GM23338 (cell line): Measurements from ENCODE around the gene ADGRG1. TPM values are rescaled to one million over a fixed set of nuclear protein-coding genes. Genes with fewer than 3 reads are reported as not detected.

Experiments
- ATAC-seq: fragments of 200-7000 bp; cut with Tn5 transposase; 3 replicates; pipeline ENCODE4 v1.9.1; 2020
- DNase-seq: peaks from one replicate; pipeline ENCODE4 v3.0.0-alpha.2; 2015; ENCODE audit warnings: low spot score
- H2AFZ ChIP-seq: fragments of 200-600 bp; sonication (generic); 2 replicates; pipeline ENCODE4 v1.8.0; 2016; ENCODE audit warnings: antibody characterized with exemption, mild to moderate bottlenecking, moderate library complexity
- H3F3A ChIP-seq: fragments of 200-600 bp; sonication (generic); replicated peaks from 2 replicates; pipeline ENCODE4 v1.8.0; 2017; ENCODE audit warnings: antibody characterized with exemption, mixed run types, low read depth
- H3K27ac ChIP-seq: fragments of 200-600 bp; sonication (generic); 2 replicates; pipeline ENCODE4 v1.6.1; 2016; ENCODE audit warnings: low read depth
- H3K27me3 ChIP-seq: fragments of 200-600 bp; sonication (generic); 2 replicates; pipeline ENCODE4 v1.8.0; 2016; ENCODE audit warnings: mild to moderate bottlenecking, mixed run types, moderate library complexity; ENCODE audit not compliant: insufficient read depth
- H3K36me3 ChIP-seq: fragments of 200-600 bp; sonication (generic); 2 replicates; pipeline ENCODE4 v1.8.0; 2016; ENCODE audit warnings: mild to moderate bottlenecking; ENCODE audit not compliant: insufficient read depth
- H3K4me1 ChIP-seq: fragments of 200-600 bp; sonication (generic); 2 replicates; pipeline ENCODE4 v1.8.0; 2016; ENCODE audit warnings: mild to moderate bottlenecking, moderate library complexity; ENCODE audit not compliant: insufficient read depth
- H3K4me2 ChIP-seq: fragments of 200-600 bp; sonication (generic); 2 replicates; pipeline ENCODE4 v1.7.1; 2017; ENCODE audit warnings: mixed run types
- H3K4me3 ChIP-seq: fragments of 200-600 bp; sonication (generic); 2 replicates; pipeline ENCODE4 v1.6.1; 2016; ENCODE audit warnings: mixed run types
- H3K79me2 ChIP-seq: fragments of 200-600 bp; sonication (generic); replicated peaks from 2 replicates; pipeline ENCODE4 v1.8.0; 2017; ENCODE audit warnings: mild to moderate bottlenecking; ENCODE audit not compliant: insufficient read depth
- H3K9me2 ChIP-seq: fragments of 200-600 bp; sonication (generic); 2 replicates; pipeline ENCODE4 v1.8.0; 2017; ENCODE audit not compliant: insufficient read depth
- H4K20me1 ChIP-seq: fragments of 200-600 bp; sonication (generic); replicated peaks from 2 replicates; pipeline ENCODE4 v1.8.0; 2017; ENCODE audit warnings: mild to moderate bottlenecking; ENCODE audit not compliant: insufficient read depth
- H3K27ac Mint-ChIP-seq: 2 replicates; pipeline ENCODE4 v1.8.0; 2020; ENCODE audit warnings: inconsistent platforms, mild to moderate bottlenecking, moderate library complexity, mixed read lengths
- H3K27me3 Mint-ChIP-seq: 3 replicates; pipeline ENCODE4 v1.8.0; 2022; ENCODE audit warnings: low read depth, mild to moderate bottlenecking, moderate library complexity, mixed read lengths, inconsistent platforms; ENCODE audit not compliant: insufficient read depth, poor library complexity
- H3K36me3 Mint-ChIP-seq: 3 replicates; pipeline ENCODE4 v1.8.0; 2021; ENCODE audit warnings: low read depth, mild to moderate bottlenecking, inconsistent platforms, moderate library complexity, mixed read lengths
- H3K4me1 Mint-ChIP-seq: 3 replicates; pipeline ENCODE4 v1.8.0; 2020; ENCODE audit warnings: mild to moderate bottlenecking, inconsistent platforms, mixed read lengths
- H3K4me3 Mint-ChIP-seq: 3 replicates; pipeline ENCODE4 v1.8.0; 2021; ENCODE audit warnings: moderate library complexity, mild to moderate bottlenecking, inconsistent platforms, mixed read lengths
- H3K9me3 Mint-ChIP-seq: 3 replicates; pipeline ENCODE4 v1.8.0; 2020; ENCODE audit warnings: moderate library complexity, mild to moderate bottlenecking, inconsistent platforms, mixed read lengths
- CREB1 ChIP-seq: fragments of 250-450 bp; sonication (Bioruptor Pico); IDR thresholded peaks from 2 replicates; pipeline ENCODE4 v1.5.0; 2020; ENCODE audit warnings: low read depth, mild to moderate bottlenecking, moderate library complexity
- EZH2 ChIP-seq: fragments of 200-600 bp; sonication (generic); IDR thresholded peaks from one replicate; pipeline ENCODE4 v1.8.0; 2017; ENCODE audit warnings: antibody characterized with exemption, mild to moderate bottlenecking, low read depth; ENCODE audit not compliant: unreplicated experiment
- EZH2phosphoT487 ChIP-seq: fragments of 200-600 bp; sonication (generic); IDR thresholded peaks from one replicate; pipeline ENCODE4 v1.8.1; 2018; ENCODE audit warnings: antibody characterized with exemption; ENCODE audit not compliant: unreplicated experiment
- JUNB ChIP-seq: IDR thresholded peaks from one replicate; pipeline ENCODE4 v1.6.1; 2016; ENCODE audit warnings: antibody characterized with exemption; ENCODE audit not compliant: unreplicated experiment
- NANOG ChIP-seq: IDR thresholded peaks from 2 replicates; pipeline ENCODE4 v1.6.1; 2016; ENCODE audit warnings: antibody characterized with exemption, borderline replicate concordance
- POLR2AphosphoS5 ChIP-seq: IDR thresholded peaks from 2 replicates; pipeline ENCODE4 v1.6.1; 2016; ENCODE audit warnings: antibody characterized with exemption, low read depth
- STAT1 ChIP-seq: IDR thresholded peaks from one replicate; pipeline ENCODE4 v1.6.1; 2016; ENCODE audit warnings: antibody characterized with exemption; ENCODE audit not compliant: unreplicated experiment
- ZNF114 ChIP-seq: fragments of 250-450 bp; sonication (Bioruptor Pico); IDR thresholded peaks from 2 replicates; pipeline ENCODE4 v1.5.0; 2020; ENCODE audit warnings: mild to moderate bottlenecking, moderate library complexity
- polyA plus RNA-seq: library from polyadenylated mRNA; unstranded; fragments of >200 nt; fragmentation: Nextera tagmentation; extraction: Ambion mirVana; gene quantifications from 2 replicates; pipeline ENCODE4 v1.2.1, GENCODE V29; 2016
- total RNA-seq: library from RNA; depleted of rRNA; stranded (reverse); fragments of >200 nt; shearing (Covaris generic); gene quantifications from 2 replicates; pipeline ENCODE4 v1.2.3, GENCODE V29; 2014
- TF ChIP-seq, protein P1 (sequence below): IDR thresholded peaks from one replicate; pipeline ENCODE4 v1.6.1; 2018; ENCODE audit warnings: antibody characterized with exemption; ENCODE audit not compliant: unreplicated experiment
- TF ChIP-seq, protein P2 (sequence below): fragments of 250-450 bp; sonication (Bioruptor Pico); IDR thresholded peaks from 2 replicates; pipeline ENCODE4 v1.5.0; 2020; ENCODE audit warnings: mild to moderate bottlenecking, moderate library complexity
- TF ChIP-seq, protein P3 (sequence below), 2 experiments: fragments of 200-600 bp in 1 of 2; sonication (generic) in 1 of 2; conservative IDR thresholded peaks; 2 replicates each; pipeline versions ENCODE4 v1.5.1 to v1.6.1; 2016 to 2017; ENCODE audit warnings: antibody characterized with exemption in 2 of 2, low read depth in 2 of 2, mild to moderate bottlenecking in 2 of 2, moderate library complexity in 1 of 2
- TF ChIP-seq, protein P4 (sequence below): IDR thresholded peaks from 2 replicates; pipeline ENCODE4 v1.6.1; 2016; ENCODE audit warnings: antibody characterized with exemption

The ADGRG1 gene
- total and polyA plus RNA-seq, 2 experiments from 2014 or later, result 0.14 to 0.47 TPM

DNA sequence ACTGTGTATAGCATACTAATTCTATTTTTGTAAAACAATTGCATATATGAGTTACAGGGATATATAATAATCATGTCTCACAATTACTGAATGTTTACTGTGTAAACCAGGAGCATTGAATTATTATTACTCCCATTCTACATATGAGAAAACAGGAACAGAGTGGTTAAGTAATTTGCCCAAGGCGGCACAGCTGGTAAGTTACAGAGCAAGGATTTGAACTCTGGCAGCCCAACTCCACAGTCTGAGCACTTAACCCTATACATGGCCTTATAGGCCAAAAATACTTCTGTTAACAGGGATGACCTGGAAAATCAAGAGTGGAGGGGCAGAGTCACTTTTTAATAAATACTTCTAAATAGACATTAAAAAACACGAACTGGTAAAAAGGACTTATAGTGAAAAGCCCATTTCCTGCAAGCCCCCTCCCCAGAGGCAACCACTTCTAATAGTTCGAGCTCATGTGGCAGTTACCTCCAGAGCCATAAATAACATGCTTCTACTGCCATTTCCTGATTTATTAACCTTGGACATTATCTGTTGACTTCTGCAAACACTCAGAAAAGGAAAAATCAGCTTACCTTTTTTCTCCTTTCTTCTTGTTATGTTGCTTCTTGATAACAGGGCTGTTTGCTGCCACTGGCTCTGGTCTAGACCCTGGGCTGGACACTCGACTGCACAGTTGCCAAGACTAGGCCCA, 22.1 kb upstream of the ADGRG1 start (continued):
- TF ChIP-seq, protein P1, sequence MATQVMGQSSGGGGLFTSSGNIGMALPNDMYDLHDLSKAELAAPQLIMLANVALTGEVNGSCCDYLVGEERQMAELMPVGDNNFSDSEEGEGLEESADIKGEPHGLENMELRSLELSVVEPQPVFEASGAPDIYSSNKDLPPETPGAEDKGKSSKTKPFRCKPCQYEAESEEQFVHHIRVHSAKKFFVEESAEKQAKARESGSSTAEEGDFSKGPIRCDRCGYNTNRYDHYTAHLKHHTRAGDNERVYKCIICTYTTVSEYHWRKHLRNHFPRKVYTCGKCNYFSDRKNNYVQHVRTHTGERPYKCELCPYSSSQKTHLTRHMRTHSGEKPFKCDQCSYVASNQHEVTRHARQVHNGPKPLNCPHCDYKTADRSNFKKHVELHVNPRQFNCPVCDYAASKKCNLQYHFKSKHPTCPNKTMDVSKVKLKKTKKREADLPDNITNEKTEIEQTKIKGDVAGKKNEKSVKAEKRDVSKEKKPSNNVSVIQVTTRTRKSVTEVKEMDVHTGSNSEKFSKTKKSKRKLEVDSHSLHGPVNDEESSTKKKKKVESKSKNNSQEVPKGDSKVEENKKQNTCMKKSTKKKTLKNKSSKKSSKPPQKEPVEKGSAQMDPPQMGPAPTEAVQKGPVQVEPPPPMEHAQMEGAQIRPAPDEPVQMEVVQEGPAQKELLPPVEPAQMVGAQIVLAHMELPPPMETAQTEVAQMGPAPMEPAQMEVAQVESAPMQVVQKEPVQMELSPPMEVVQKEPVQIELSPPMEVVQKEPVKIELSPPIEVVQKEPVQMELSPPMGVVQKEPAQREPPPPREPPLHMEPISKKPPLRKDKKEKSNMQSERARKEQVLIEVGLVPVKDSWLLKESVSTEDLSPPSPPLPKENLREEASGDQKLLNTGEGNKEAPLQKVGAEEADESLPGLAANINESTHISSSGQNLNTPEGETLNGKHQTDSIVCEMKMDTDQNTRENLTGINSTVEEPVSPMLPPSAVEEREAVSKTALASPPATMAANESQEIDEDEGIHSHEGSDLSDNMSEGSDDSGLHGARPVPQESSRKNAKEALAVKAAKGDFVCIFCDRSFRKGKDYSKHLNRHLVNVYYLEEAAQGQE, result no peak

DNA sequence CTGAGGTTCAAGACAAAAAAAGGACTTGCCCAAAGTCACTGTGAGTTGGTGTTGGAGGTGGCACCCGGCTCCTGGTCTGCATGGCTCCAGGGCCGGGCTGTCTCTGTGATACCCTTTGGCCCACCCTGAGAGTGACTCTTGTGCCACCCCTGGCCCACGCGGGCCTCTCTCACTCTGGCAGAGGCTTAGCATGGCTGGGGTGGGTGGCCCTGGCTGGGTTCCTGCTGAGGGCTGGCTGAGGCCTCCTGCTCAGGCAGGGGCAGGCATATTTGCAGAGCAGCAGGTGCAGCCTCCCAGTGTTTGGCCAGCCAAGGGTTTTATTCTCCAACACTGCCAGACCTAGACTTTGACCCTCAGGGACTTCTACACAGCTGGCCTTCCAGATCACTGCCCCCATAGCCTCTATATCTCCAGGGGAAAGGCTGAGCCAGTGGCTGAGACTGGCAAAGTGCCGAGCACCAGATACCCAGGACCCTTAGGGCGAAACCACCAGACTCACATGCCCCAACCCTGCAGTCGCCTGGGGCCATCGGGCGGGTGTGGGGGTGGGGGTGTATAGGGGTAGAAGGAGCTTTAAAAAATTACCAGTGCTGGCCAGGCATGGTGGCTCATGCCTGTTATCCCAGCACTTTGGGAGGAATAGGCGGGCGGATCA, 21.5 kb upstream of the ADGRG1 start:
- ATAC-seq, result no peak
- no peaks in the 10 kb centered on the region for H3K36me3 Mint-ChIP-seq

More for the DNA sequence above, 21.5 kb upstream of the ADGRG1 start:
- Mint-ChIP-seq H3K4me3 (no peak overlapping the region), H3K27ac (no peak overlapping the region), H3K9me3 (no peaks in the 10 kb centered on the region), H3K27me3 (peaks cover 5% of the 10 kb centered on the region), H3K4me1 (peaks cover 9% of the 10 kb centered on the region; the same call in 1 of the 3 replicates)
- H3K27me3 ChIP-seq, result no peaks in the 10 kb centered on the region
- H2AFZ ChIP-seq, result no peak overlapping the region
- no peak overlapping the region for H3K4me3 ChIP-seq
- H3K4me1 ChIP-seq, result no peaks in the 10 kb centered on the region
- no peaks in the 10 kb centered on the region for H3K36me3 ChIP-seq
- no peak overlapping the region for H3K27ac ChIP-seq
- no peaks in the 10 kb centered on the region for H3F3A ChIP-seq
- H3K79me2 ChIP-seq, result no peaks in the 10 kb centered on the region
- H4K20me1 ChIP-seq, result no peaks in the 10 kb centered on the region
- TF ChIP-seq EZH2phosphoT487, result no peak
- no peak for TF ChIP-seq ZNF114 (CRISPR knock-in tag)
- TF ChIP-seq CREB1 (CRISPR knock-in tag), result no peak
- TF ChIP-seq EZH2, result no peak
- no peak for TF ChIP-seq NANOG
- TF ChIP-seq STAT1, result no peak
- TF ChIP-seq, protein P2, sequence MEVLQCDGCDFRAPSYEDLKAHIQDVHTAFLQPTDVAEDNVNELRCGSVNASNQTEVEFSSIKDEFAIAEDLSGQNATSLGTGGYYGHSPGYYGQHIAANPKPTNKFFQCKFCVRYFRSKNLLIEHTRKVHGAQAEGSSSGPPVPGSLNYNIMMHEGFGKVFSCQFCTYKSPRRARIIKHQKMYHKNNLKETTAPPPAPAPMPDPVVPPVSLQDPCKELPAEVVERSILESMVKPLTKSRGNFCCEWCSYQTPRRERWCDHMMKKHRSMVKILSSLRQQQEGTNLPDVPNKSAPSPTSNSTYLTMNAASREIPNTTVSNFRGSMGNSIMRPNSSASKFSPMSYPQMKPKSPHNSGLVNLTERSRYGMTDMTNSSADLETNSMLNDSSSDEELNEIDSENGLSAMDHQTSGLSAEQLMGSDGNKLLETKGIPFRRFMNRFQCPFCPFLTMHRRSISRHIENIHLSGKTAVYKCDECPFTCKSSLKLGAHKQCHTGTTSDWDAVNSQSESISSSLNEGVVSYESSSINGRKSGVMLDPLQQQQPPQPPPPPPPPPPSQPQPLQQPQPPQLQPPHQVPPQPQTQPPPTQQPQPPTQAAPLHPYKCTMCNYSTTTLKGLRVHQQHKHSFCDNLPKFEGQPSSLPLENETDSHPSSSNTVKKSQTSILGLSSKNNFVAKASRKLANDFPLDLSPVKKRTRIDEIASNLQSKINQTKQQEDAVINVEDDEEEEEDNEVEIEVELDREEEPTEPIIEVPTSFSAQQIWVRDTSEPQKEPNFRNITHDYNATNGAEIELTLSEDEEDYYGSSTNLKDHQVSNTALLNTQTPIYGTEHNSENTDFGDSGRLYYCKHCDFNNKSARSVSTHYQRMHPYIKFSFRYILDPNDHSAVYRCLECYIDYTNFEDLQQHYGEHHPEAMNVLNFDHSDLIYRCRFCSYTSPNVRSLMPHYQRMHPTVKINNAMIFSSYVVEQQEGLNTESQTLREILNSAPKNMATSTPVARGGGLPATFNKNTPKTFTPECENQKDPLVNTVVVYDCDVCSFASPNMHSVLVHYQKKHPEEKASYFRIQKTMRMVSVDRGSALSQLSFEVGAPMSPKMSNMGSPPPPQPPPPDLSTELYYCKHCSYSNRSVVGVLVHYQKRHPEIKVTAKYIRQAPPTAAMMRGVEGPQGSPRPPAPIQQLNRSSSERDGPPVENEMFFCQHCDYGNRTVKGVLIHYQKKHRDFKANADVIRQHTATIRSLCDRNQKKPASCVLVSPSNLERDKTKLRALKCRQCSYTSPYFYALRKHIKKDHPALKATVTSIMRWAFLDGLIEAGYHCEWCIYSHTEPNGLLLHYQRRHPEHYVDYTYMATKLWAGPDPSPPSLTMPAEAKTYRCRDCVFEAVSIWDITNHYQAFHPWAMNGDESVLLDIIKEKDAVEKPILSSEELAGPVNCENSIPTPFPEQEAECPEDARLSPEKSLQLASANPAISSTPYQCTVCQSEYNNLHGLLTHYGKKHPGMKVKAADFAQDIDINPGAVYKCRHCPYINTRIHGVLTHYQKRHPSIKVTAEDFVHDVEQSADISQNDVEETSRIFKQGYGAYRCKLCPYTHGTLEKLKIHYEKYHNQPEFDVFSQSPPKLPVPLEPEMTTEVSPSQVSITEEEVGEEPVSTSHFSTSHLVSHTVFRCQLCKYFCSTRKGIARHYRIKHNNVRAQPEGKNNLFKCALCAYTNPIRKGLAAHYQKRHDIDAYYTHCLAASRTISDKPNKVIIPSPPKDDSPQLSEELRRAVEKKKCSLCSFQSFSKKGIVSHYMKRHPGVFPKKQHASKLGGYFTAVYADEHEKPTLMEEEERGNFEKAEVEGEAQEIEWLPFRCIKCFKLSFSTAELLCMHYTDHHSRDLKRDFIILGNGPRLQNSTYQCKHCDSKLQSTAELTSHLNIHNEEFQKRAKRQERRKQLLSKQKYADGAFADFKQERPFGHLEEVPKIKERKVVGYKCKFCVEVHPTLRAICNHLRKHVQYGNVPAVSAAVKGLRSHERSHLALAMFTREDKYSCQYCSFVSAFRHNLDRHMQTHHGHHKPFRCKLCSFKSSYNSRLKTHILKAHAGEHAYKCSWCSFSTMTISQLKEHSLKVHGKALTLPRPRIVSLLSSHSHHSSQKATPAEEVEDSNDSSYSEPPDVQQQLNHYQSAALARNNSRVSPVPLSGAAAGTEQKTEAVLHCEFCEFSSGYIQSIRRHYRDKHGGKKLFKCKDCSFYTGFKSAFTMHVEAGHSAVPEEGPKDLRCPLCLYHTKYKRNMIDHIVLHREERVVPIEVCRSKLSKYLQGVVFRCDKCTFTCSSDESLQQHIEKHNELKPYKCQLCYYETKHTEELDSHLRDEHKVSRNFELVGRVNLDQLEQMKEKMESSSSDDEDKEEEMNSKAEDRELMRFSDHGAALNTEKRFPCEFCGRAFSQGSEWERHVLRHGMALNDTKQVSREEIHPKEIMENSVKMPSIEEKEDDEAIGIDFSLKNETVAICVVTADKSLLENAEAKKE (CRISPR knock-in tag), result no peak
- TF ChIP-seq, protein P3, sequence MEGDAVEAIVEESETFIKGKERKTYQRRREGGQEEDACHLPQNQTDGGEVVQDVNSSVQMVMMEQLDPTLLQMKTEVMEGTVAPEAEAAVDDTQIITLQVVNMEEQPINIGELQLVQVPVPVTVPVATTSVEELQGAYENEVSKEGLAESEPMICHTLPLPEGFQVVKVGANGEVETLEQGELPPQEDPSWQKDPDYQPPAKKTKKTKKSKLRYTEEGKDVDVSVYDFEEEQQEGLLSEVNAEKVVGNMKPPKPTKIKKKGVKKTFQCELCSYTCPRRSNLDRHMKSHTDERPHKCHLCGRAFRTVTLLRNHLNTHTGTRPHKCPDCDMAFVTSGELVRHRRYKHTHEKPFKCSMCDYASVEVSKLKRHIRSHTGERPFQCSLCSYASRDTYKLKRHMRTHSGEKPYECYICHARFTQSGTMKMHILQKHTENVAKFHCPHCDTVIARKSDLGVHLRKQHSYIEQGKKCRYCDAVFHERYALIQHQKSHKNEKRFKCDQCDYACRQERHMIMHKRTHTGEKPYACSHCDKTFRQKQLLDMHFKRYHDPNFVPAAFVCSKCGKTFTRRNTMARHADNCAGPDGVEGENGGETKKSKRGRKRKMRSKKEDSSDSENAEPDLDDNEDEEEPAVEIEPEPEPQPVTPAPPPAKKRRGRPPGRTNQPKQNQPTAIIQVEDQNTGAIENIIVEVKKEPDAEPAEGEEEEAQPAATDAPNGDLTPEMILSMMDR (conservative IDR thresholded peaks at IDR 0.05; ENCODE audit: low read depth in 2 of 2), result no peak
- no peak for TF ChIP-seq POLR2AphosphoS5
- no peak for TF ChIP-seq JUNB
- TF ChIP-seq, protein P4, sequence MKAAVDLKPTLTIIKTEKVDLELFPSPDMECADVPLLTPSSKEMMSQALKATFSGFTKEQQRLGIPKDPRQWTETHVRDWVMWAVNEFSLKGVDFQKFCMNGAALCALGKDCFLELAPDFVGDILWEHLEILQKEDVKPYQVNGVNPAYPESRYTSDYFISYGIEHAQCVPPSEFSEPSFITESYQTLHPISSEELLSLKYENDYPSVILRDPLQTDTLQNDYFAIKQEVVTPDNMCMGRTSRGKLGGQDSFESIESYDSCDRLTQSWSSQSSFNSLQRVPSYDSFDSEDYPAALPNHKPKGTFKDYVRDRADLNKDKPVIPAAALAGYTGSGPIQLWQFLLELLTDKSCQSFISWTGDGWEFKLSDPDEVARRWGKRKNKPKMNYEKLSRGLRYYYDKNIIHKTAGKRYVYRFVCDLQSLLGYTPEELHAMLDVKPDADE, result no peak
- H3K9me2 ChIP-seq, result no peaks in the 10 kb centered on the region
- DNase-seq, result no peak
- H3K4me2 ChIP-seq, result no peak overlapping the region
